Measurements from ENCODE around the gene C9orf50. TPM values are rescaled to one million over a fixed set of nuclear protein-coding genes. Genes with fewer than 3 reads are reported as not detected.

C9orf50 gene
- total RNA-seq, 1 experiment from 2014 or later = not detected

- no peak for ATAC-seq
These were observed 873 bp downstream of the C9orf50 start for GRCh38 chr9:129619787-129620668.

DNA sequence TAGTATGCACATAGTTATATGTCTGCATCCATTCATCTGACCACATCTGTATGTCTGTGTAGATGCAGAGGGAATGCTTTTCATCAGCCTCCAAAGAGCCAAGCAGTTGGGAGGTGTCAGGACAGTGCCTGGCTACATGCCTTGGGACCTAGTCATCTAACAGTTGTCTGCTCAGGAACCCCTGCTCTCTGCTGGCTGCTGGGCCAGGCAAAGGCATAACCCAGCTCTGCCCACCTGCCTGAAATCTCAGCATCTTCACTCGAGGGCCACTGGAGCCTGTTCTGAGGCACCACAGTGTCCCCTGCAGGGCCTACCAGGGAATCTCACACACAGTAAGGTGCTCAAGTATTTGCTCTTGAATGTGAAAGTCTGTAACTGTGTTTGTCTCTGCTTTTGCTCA is 3.7 kb downstream of the C9orf50 start:
- Histone ChIP-seq H3K36me3 (ENCODE audit: control insufficient read depth, insufficient read depth, low read length) (no peaks in the 10 kb centered on the region), H3K9me3 (ENCODE audit: control insufficient read depth, insufficient read depth, low read depth, low read length) (no peaks in the 10 kb centered on the region), H3K27ac (ENCODE audit: low read length) (no peak overlapping the region), H3K27me3 (ENCODE audit: control insufficient read depth, insufficient read depth, low read length) (no peaks in the 10 kb centered on the region), H3K4me1 (ENCODE audit: control insufficient read depth, insufficient read depth, low read length) (peaks cover 6% of the 10 kb centered on the region; the same call in 1 of the 2 replicates), H3K4me3 (ENCODE audit: low read depth in 2 of 2, low read length in 2 of 2) (no peak overlapping the region)
- in situ Hi-C loops (cut with HindIII; ENCODE audit: low pct_unique_long_range_greater_than_20kb, low sequenced_read_pairs) = no loop called here
- CTCF ChIA-PET = interaction anchor here (0.5 kb wide), 1 partner anchor 128 kb away, joined by 4 read pairs; no protein-coding TSS in a partner anchor
- DNase-seq (ENCODE audit: low read depth, low spot score) (no peak), ATAC-seq (peak; percentile 86)
- no peak for TF ChIP-seq TCF7L2 (IDR thresholded peaks at IDR 0.05; ENCODE audit: low read depth, low read length)
- TF ChIP-seq, protein P1, sequence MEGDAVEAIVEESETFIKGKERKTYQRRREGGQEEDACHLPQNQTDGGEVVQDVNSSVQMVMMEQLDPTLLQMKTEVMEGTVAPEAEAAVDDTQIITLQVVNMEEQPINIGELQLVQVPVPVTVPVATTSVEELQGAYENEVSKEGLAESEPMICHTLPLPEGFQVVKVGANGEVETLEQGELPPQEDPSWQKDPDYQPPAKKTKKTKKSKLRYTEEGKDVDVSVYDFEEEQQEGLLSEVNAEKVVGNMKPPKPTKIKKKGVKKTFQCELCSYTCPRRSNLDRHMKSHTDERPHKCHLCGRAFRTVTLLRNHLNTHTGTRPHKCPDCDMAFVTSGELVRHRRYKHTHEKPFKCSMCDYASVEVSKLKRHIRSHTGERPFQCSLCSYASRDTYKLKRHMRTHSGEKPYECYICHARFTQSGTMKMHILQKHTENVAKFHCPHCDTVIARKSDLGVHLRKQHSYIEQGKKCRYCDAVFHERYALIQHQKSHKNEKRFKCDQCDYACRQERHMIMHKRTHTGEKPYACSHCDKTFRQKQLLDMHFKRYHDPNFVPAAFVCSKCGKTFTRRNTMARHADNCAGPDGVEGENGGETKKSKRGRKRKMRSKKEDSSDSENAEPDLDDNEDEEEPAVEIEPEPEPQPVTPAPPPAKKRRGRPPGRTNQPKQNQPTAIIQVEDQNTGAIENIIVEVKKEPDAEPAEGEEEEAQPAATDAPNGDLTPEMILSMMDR (IDR thresholded peaks at IDR 0.05) = peak; percentile 71
- no TSS peak for BruUV-seq (replicated peaks)
- POLR2A ChIA-PET = no interaction called here
- intact Hi-C loops (cut with micrococcal nuclease; ENCODE audit: unreplicated experiment) = loop anchor here (10.0 kb wide), 1 partner anchor 482 kb away; no protein-coding TSS in a partner anchor

More at GRCh38 chr9:129619787-129620668, 873 bp downstream of the C9orf50 start:
- 0 out of 2 replicates have a peak, but pooled peaks cover 4% of the 10 kb centered on the region for H3K4me1 ChIP-seq (ENCODE audit: control insufficient read depth, insufficient read depth, low read length)
- DNase-seq (ENCODE audit: low read depth, low spot score) = no peak
- H3K36me3 ChIP-seq (ENCODE audit: control insufficient read depth, insufficient read depth, low read length) = no peaks in the 10 kb centered on the region
- no peaks in the 10 kb centered on the region for H3K27me3 ChIP-seq (ENCODE audit: control insufficient read depth, insufficient read depth, low read length)
- ChIA-PET POLR2A (no interaction called here), CTCF (no interaction called here)
- intact Hi-C loops (cut with micrococcal nuclease; ENCODE audit: unreplicated experiment) = loop anchor here (10.0 kb wide), 1 partner anchor 485 kb away; no protein-coding TSS in a partner anchor
- H3K9me3 ChIP-seq (ENCODE audit: control insufficient read depth, insufficient read depth, low read depth, low read length) = no peaks in the 10 kb centered on the region
- H3K27ac ChIP-seq (ENCODE audit: low read length) = no peak overlapping the region
- peak overlapping the region in 1 of 2 experiments; percentile 27; a peak in 1 of 4 replicates for H3K4me3 ChIP-seq (ENCODE audit: low read depth in 2 of 2, low read length in 2 of 2)
- TF ChIP-seq, protein P2, sequence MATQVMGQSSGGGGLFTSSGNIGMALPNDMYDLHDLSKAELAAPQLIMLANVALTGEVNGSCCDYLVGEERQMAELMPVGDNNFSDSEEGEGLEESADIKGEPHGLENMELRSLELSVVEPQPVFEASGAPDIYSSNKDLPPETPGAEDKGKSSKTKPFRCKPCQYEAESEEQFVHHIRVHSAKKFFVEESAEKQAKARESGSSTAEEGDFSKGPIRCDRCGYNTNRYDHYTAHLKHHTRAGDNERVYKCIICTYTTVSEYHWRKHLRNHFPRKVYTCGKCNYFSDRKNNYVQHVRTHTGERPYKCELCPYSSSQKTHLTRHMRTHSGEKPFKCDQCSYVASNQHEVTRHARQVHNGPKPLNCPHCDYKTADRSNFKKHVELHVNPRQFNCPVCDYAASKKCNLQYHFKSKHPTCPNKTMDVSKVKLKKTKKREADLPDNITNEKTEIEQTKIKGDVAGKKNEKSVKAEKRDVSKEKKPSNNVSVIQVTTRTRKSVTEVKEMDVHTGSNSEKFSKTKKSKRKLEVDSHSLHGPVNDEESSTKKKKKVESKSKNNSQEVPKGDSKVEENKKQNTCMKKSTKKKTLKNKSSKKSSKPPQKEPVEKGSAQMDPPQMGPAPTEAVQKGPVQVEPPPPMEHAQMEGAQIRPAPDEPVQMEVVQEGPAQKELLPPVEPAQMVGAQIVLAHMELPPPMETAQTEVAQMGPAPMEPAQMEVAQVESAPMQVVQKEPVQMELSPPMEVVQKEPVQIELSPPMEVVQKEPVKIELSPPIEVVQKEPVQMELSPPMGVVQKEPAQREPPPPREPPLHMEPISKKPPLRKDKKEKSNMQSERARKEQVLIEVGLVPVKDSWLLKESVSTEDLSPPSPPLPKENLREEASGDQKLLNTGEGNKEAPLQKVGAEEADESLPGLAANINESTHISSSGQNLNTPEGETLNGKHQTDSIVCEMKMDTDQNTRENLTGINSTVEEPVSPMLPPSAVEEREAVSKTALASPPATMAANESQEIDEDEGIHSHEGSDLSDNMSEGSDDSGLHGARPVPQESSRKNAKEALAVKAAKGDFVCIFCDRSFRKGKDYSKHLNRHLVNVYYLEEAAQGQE (IDR thresholded peaks at IDR 0.05; ENCODE audit: insufficient read depth in 1 of 2, low read depth in 2 of 2, low read length in 1 of 2) = no peak
- TF ChIP-seq POLR2AphosphoS5 (IDR thresholded peaks at IDR 0.05; ENCODE audit: low read depth, low read length) (no peak), SIN3A (IDR thresholded peaks at IDR 0.05; ENCODE audit: borderline replicate concordance, insufficient read depth, low read depth, low read length) (no peak), TCF7L2 (IDR thresholded peaks at IDR 0.05; ENCODE audit: low read depth, low read length) (no peak)
- TF ChIP-seq, protein P1 (IDR thresholded peaks at IDR 0.05) = no peak
- in situ Hi-C loops (cut with HindIII; ENCODE audit: low pct_unique_long_range_greater_than_20kb, low sequenced_read_pairs) = no loop called here
- no TSS peak for BruUV-seq (replicated peaks)

All from Panc1 (cell line).